ENCODE measurements around the gene DCTN2.
"Not testable (repeated sequence)": the region's sequence is repeated elsewhere in the genome, so short reads cannot be mapped to it uniquely, and the experiment has no call there.

Gene DCTN2

GRCh38 chr12:57546438-57547287, at the start of gene DCTN2:
Gene DCTN2 (minus strand): TSS chr12:57547192. CDS start chr12:57547063, 129 bp downstream.
- DNase-seq: peak; percentile 93

- DNase-seq: no peak
Measured at GRCh38 chr12:57593187-57593586, 46.2 kb upstream of the DCTN2 start.

- no peak for DNase-seq
Measured at GRCh38 chr12:57592551-57593165, 45.7 kb upstream of the DCTN2 start.

GRCh38 chr12:57591782-57592325, 44.9 kb upstream of the DCTN2 start:
- DNase-seq: no peak

GRCh38 chr12:57590864-57591781, 44.1 kb upstream of the DCTN2 start, which contains the start of gene PIP4K2C:
Gene PIP4K2C (plus strand): TSS chr12:57591192. CDS start chr12:57591290, 98 bp downstream.
- peak; percentile 84 for DNase-seq

GRCh38 chr12:57590479-57590863, 43.5 kb upstream of the DCTN2 start:
- DNase-seq: no peak

- DNase-seq: not testable (repeated sequence)
Measured at GRCh38 chr12:57588951-57589610, 42.1 kb upstream of the DCTN2 start.

GRCh38 chr12:57586832-57587429, 39.9 kb upstream of the DCTN2 start:
- DNase-seq: no peak

- DNase-seq: no peak
Measured at GRCh38 chr12:57586128-57586527, 39.1 kb upstream of the DCTN2 start.

- no peak for DNase-seq
Measured at GRCh38 chr12:57585156-57585555, 38.2 kb upstream of the DCTN2 start.

GRCh38 chr12:57584690-57585089, 37.7 kb upstream of the DCTN2 start:
- DNase-seq: no peak

- DNase-seq: no peak
Measured at GRCh38 chr12:57584050-57584449, 37.1 kb upstream of the DCTN2 start.

- DNase-seq: peak; percentile 72
Measured at GRCh38 chr12:57583008-57583831, 36.2 kb upstream of the DCTN2 start.

- DNase-seq: no peak
Measured at GRCh38 chr12:57582440-57582839, 35.4 kb upstream of the DCTN2 start.

- no peak for DNase-seq
Measured at GRCh38 chr12:57581802-57582201, 34.8 kb upstream of the DCTN2 start.

GRCh38 chr12:57580466-57580795, 33.4 kb upstream of the DCTN2 start:
- DNase-seq: no peak

GRCh38 chr12:57579677-57580465, 32.9 kb upstream of the DCTN2 start:
- DNase-seq: no peak

GRCh38 chr12:57579011-57579410, 32.0 kb upstream of the DCTN2 start:
- no peak for DNase-seq

- DNase-seq: no peak
Measured at GRCh38 chr12:57577981-57578758, 31.2 kb upstream of the DCTN2 start.
